NCI-H748 (cell line): Measurements from ENCODE around the gene GNA12.

Source experiments
- DNase-seq: peaks from one replicate; lab custom pipeline; 2025; ENCODE audit not compliant: unreplicated experiment; lab: John Stamatoyannopoulos, UW

GNA12 gene

DNA sequence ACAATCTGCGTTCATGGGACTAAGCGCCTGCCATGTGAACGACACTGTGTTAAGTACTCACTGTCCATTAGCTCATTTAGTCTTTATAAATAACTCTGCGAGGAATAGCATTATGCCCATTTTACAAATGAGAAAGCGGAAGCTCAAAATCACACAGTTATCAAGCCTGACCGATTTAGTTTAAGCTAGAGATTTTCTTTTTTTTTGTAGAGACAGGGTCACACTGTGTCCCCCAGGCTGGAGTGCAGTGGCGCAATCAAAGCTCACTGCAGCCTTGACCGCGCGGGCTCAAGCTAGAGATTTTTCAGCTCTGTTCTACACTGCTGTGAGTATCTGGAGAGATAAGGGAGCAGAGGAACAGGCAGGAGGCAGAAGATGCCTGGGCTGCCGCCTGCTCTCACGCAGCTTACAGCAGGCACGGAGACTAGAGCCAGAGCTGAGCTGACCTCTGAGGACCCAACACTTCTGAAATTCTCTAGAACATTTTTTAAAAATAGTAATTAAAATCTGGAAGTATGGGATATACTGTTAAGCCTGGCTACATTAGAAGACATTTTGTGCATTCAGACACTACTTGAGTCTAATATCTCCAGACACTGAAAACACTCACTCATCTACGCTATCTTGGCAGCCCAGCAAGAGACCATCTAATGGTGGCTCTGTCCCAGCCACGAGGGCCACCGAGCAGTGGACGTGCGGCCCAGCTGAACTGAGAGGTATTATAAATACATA, 38.7 kb downstream of the GNA12 start:
- no peak for DNase-seq

DNA sequence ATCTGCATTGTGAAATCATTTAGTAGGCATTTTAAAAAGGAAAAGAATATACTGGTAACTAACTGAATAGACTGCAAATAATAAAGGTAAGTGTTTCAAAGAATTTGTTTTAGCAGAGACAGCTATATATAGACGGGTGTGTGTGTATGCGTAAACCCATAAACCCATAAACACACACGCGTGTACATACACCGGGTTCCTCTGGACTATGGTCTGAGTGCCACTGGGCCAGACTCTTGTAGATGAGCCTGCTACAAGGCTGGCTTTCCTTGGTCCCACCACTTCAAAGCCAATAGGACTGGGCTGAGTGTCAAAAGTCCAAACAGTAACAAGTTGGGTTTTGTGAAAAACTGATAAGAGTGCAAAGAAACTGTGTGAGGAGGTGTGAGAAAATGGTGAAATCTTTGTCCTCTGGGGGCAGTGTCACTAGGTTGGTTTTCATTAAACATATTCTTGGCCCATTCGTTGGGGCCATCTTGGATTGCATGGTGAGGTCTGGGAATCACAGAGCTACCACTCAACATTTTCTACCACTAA, 39.8 kb downstream of the GNA12 start:
- DNase-seq = no peak

DNA sequence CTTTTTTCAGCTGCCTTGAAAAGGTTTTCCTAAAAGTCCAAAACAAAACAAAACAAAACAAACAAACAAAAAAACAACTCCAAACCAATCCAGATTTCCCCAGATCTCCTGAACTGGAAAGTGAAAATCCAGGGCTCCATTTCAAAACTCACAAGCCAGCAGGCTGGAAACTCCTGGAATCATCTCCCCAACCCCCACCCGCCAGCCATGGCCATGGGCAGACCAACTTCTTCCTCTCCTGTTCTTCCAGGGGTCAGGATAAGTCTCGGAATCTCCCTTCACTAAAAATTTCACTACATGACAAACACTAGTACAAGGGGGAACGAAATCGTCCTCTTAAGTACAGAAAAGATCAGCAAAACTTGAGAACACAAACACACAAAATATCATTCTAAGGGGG, 40.4 kb downstream of the GNA12 start:
- DNase-seq = no peak

DNA sequence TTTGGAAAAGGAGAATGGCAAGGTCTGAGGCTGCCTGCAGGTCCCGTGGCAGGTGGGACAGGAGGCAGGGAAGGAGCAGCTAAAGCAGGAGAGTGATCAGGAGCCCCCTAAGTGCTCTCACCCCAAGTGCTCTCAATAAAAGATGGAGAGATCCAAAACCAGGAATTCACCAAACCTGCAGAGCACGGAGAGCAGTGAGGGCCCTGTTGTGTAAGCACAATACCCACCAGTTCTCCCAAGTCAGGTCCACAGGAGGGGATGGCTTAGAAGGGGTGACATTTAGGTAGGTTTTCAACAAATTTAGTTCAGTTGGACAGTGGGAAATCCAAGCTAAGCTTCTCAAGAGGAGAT, 40.8 kb downstream of the GNA12 start:
- DNase-seq = no peak

DNA sequence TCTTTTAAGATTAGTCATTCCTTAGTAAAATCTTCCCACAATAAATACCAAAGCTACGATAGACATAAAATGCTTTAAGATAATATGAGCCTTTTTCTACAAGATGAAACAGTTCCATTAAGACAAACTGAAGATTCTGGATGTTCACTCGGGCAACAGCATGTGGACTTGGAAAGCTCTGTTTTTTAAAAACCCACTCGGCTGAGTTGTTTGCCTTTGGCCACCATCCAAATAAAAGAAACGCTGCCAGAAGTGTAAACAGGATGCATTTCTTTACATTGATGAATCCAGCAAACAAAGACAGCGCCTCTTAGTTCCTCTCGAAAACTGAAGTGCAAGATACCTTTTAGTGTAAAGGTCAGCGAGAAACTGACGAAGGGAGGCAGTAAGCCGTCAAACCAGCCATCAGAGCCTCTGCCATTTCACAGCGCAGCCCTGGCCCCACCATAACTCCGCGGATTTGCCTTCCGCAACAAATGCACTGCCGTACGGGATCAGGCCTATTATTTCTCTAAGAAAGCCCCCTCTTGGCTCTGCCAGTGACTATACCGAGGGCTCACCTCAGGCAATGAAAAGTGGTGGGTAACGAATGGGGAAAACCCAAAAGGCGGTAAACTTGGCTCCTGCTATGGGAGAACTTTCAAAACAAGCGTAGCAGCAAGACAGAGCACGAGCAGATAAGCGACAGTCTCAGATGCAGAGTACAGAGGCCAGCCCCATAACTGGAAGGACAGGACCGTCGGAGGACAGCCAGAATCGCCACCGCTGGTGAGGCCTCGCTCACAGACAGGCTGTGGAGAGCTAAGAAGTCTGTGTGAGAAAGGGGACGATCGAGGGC, 41.4 kb downstream of the GNA12 start:
- DNase-seq = peak; percentile 86

DNA sequence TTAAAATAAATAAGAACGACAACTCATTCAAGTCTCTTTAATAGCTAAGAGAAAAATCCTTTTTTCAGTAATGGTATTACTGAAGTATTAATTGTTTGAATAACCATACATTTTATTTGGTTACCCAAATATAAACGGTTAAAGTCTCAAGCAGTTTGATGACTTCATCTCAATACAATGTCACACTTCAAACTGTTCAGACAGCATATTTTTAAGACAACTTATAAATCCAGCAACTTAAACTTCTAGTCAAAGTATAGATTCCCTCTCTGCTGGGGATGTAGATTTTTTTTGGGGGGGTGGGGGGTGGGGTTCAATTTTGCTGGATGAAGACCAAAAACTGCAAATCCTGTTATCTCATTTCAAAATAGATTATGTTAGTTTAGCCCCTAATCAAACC, 42.0 kb downstream of the GNA12 start:
- DNase-seq = no peak

DNA sequence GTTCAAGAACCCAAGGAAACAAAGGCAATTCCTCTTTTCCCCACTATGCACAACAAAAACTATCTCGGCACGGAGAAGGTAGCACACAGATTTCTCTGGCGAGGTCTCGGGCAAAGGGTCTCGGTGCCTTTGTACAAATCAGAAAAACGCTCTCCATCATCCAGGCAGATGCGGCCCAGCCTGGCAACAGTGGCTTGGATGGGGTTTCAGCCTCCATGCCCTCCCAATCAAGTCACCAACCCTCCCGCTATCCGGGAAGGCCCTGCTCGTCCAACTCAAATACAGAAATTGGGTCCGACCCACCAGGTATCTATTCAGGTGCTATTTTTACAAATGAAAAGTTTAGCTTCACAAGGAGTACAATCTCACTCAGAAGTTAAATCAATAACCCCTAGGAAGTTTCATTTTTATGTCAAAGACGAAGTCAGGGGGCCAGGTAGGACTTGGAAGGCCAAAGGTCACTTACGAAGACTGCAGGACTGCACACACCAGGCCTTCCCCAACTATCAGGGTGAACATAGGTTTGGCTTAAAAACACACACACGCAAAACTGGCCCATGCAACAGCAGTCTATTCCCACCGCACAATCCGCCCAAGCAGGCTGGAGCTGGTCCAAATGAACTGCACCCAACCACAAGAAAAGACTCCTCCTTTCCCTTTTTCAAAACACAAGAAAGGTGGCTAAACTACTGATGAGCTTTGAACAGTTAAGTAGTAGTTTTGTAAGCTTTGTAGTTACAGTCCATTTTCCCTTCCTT, 43.0 kb downstream of the GNA12 start:
- no peak for DNase-seq

DNA sequence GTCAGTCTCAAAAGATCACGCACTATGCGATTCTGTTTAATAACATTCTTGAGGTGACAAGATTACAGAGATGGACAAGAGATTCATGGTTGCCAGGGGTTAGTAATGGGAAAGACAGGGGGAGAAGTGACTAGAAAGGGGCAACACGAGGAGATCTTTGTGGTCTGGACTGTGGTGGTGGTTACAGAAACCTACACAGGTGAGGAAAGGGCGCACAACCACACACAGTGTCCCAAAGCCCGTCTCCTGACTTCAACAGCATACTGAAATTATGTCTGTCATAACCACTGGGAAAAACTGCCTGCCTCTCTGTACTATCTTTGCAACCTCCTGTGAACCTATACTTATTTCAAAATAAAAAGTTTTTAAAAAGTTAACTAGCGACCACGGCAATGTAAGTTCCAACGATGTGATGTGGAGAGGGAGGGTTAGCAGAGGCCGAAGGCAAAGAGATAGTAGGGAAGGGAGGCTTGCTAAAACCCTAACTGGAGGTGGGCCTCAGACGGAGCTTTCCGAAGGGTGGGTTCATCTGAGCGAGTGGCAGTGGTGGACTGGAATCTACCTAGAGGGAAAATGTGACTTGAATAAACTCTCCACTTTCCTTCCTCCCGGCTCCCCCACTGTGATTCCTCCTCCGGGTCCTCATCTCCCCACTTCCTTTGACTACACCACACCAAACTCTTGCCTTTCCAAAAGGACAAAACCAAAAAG, 43.7 kb downstream of the GNA12 start:
- no peak for DNase-seq

DNA sequence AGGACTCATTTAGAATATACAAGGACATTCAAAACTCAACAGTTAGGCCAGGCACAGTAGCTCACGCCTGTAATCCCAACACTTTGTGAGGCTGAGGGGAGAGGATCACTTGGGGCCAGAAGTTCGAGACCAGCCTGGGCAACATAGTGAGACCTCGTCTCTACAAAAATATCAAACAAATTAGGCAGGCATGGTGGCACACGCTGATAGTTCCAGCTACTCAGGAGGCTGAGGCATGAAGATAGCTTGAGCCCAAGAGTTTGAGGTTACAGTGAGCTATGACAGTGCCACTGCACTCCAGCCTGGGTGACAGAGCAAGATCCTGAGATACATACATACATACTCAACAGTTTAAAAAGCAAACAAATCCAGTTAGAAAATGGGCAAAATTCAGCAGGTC, 44.9 kb downstream of the GNA12 start:
- no peak for DNase-seq

DNA sequence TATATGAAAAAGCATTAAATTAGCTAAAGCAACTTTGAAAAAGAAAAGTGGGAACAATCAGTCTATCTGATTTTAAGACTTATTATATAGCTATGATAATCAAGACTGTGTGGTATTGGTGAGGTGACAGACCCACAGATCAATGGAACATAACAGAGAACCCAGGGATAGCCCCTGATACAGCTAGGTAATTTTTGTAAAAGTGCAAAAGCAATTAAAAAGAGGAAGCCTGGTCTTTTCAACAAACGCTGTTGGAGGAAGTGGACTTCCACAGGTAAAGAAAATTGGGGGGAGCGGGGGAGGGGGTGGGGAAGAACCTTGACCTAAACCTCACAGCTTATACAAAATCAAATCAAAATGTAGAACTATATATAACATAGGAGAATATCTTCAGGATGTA, 45.4 kb downstream of the GNA12 start:
- DNase-seq = no peak

DNA sequence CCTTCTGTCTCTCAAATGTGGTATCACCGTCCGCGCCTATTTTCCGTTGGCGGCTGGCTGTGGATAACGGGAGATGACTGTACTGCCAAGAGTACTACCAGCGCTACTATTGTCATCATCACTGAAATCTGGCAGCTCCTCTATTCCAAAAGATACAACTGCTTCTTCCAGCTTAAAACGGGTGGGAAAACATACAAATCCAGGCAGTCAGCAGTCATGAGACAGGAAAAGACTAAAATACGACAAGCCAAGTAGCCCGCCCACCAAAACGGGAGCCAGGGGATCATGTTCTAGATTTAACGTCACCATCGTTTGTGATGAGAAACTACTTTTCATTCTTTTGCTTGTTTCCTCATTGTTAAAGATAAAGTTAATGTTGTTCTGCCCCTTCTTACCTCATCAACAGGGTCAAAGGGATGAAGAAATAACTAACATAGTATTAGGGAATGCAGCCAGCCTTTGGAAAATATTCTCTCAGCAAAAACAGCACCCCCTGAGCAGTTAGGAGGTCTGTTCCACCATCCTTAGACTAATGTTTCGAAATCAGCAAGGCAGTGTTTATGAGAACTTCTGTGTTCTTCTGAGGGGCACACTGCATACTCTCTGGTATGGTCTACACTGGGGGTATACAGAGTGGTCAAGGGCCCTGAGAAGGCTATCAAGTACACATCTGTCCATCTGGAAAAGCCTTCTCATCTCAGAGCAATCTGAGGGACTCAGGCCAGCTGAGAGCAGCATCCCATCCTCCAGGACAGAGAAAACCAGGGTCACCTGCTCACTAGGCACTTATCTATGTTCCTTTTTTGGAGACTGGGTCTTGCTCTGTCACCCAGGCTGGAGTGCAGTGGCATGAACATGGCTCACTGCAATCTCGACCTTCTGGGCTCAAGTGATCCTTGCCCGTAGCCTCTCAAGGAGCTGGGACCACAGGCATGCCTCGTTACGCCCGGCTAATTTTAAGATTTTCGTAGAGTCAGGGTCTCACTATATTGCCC, 47.5 kb downstream of the GNA12 start:
- DNase-seq = no peak

DNA sequence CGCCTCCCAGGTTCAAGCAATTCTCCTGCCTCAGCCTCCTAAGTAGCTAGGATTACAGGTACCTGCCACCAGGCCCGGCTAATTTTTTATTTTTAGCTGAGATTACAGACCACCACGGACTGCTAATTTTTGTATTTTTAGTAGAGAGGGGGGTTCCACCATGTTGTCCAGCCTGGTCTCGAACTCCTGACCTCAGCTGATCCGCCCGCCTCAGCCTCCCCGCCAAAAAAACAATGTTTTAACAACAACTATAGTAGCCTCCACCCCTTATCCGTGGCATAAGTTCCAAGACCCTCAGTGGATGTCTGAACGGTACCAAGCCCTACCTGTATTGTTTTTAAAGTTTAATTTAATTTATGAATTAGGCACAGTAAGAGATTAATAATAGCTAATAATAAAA, 48.2 kb downstream of the GNA12 start:
- no peak for DNase-seq

DNA sequence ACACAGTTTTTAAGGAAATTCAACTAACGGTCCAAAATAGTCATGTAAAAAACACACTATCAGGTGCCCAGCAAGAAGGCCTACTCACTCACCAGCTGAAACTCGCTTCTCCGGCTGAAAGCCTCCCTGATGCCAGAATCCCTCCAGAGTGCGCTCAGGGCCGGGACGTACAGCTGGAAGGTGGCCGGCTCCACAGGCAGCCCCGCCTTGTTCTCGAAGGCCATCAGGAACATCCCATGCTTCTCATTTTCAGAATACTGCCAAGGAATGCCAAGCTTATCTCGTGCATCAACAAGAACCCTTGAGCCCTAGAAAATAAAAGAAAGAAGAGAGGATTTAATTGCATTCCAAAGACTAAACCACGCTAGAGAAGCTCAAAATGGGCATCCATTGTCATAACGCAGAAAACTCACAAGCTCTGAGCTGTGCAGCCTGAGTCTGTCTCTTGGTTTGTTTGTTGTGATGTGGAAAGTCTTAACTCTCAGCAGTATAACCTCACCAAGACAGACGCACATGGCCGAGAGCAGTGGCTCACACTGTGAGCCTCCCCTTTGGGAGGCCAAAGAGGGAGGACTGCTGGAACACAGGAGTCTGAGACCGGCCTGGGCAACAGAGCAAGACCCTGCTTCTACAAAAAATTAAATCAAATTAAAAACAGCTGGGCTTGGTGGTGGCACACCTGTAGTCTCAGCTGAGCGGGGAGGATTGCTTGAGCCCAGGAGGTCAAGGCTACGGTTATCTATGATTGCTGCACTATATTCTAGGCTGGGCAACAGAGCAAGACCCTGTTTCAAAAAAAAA, 49.1 kb downstream of the GNA12 start:
- DNase-seq = no peak

DNA sequence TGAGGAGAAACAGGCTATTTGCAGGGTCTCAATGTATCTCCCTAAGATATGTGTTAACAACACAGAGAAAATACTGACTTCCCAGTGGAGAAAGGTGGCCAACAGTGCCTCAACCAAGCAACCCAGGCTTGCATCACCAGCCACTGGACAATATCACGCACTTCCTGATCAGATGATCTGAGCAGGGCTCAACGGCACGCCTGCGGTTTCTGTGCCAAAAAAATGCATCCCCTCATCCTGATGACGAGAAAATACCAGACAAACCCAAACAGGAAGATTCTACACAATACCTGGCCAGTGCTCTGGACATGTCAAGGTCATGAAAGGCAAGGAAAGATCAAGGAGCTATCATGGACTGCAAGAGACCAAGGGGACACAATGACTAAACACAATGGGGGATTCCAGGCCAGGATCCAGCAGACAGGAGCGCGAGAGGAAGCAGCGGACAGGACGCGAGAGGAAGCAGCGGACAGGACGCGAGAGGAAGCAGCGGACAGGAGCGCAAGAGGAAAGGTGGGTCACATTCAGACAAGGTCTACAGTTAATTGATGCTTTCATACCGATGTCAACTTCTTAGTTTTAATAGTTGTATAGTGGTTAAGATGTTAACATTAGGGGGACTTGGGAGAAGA, 51.1 kb downstream of the GNA12 start:
- DNase-seq = no peak

DNA sequence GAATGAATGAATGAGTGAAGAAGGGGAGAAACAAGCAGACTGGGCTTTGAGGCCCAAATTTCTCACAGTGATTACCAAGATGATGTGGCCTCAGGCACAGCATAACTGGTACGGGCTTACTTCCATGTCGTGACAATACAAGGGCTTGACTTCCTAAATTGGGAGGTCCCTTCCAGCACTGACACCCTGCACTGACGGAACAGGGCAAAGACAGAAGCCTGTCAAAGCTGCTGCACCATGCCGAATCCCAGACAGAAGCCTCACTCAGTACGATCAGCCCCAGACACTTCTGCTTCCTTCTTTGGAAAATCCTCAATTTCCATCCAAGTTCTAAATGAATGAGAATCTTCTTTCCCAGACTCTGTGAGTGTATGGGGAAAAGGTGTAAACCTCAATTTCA, 51.9 kb downstream of the GNA12 start:
- DNase-seq = no peak

DNA sequence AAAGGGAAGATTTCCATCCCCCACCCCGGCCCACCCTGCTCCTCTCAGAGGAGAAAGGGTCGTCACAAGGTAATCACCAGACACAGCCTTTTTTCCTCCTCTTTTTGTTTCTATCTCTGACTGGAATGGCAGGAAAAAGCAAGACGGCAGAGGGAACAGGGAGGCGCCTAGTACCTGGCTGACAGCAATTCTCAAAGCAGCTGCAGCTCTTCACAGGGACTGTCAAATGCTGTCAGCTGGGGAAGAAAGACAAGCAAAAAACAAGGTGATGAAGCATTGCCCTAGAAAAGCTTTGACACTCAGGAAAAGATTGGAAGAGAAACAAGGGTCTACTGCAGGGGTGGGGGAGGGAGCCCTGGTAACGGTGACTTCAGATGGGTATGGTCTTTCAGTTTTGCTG, 52.7 kb downstream of the GNA12 start:
- DNase-seq = no peak

DNA sequence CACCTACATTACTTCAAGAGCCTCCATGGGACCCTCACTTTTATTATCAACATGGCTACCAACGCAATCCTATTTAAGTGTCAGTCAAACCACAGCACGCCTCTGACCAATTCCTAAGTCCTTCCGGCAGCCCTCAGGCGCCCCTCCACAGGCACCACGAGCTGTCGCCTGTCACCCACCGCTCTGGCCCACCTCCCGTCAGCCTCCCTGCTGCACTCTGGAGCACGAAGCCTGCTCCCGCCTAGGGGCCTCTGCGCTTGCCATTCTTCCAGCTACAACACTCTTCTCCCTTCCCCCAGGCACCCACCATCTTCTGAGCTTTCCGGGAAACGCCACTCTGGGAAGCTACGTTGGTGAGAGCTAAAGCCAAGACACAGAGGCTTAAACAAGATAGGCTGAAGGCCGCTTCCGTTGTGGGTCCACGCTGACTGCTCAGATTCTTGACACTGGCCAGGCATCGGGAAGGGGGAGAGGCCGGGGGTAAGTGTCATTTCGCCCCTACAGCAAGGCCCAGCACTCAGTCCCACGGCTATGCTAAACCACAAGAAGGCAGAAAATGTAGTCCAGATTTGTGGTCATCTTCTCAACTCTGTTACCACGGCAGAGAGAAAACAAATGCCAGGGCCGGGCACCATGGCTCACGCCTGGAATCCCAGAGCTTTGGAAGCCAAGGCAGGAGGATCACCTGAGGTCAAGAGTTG, 56.7 kb downstream of the GNA12 start:
- no peak for DNase-seq

DNA sequence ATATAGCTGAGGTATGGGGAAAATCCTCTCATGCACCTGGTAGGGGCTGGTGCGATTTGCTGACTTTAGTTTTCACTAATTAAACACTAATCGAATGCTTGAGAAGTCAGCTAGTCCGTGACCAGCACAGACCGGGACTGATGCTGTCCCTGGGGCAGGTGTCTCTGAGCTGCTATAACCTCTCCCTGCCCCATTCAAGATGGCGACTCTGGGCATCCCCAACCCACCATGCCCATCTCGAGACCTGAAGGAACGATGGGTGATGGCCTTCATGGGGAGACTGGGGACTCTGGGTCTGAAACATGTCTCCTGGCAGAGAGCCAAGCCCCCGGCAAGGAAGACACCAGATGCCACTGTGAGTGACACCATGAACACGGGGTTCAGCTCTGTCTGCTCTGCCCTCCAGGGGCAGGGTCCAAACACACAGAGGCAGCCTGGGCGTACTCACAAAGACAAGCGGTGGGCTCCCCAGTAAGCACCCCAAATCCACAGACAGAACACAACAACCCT, 57.4 kb downstream of the GNA12 start:
- DNase-seq = no peak
